Psoas muscle (tissue), 8 donors: ENCODE data around the gene PRR12. TPM values are rescaled to one million over a fixed set of nuclear protein-coding genes. Genes with fewer than 3 reads are reported as not detected.

Experiments
- ATAC-seq, 4 donors: fragments of 200-7000 bp; cut with Tn5 transposase; one replicate each; pipeline ENCODE4 v1.9.1; 2020; ENCODE audit warnings: moderate library complexity in 3 of 4, mild to moderate bottlenecking in 2 of 4
- DNase-seq, 2 donors: peaks; one replicate each; pipeline ENCODE4 v3.0.0-alpha.2; 2020
- H3K27ac ChIP-seq: fragments of 200-600 bp; one replicate; pipeline ENCODE4 v1.8.0; 2022
- H3K27me3 ChIP-seq, 3 donors: fragments of 200-600 bp in 1 of 3; one replicate each; pipeline versions ENCODE4 v1.6.1 to v1.8.0; 2013 to 2022; ENCODE audit warnings: low read length in 2 of 3, mild to moderate bottlenecking in 2 of 3, moderate library complexity in 1 of 3; ENCODE audit not compliant: insufficient read depth in 3 of 3
- H3K36me3 ChIP-seq, 2 donors: fragments of 200-600 bp in 1 of 2; one replicate each; pipeline versions ENCODE4 v1.6.1 to v1.8.0; 2013 to 2022; ENCODE audit warnings: low read depth in 1 of 2, mild to moderate bottlenecking in 1 of 2, moderate library complexity in 1 of 2; ENCODE audit not compliant: insufficient read depth in 1 of 2
- H3K4me1 ChIP-seq: fragments of 200-600 bp; one replicate; pipeline ENCODE4 v1.8.0; 2022
- H3K4me3 ChIP-seq: fragments of 200-600 bp; one replicate; pipeline ENCODE4 v1.8.0; 2022; ENCODE audit warnings: mild to moderate bottlenecking
- H3K9me3 ChIP-seq: fragments of 200-600 bp; one replicate; pipeline ENCODE4 v1.8.0; 2022
- WGBS, 3 donors: extraction: QIAGEN DNeasy Blood & Tissue Kit; methylation state at CpG; one replicate each; pipeline versions ENCODE4 v1.1.6 to v1.1.7; 2013; 5-methylcytosine and 5-hydroxymethylcytosine counted together
- intact Hi-C, 2 donors: fragments of 100-400 bp; cut with DNase I; formaldehyde crosslinking; loops; one replicate each; pipeline versions ENCODE4 v1.11.0 to v1.14.2; 2022
- polyA plus RNA-seq, 3 donors: library from polyadenylated mRNA; stranded (reverse); fragments of 200-250 nt; gene quantifications; one replicate each; pipeline ENCODE4 v1.2.3, GENCODE V29; 2013
- total RNA-seq, 4 donors: library from RNA; stranded (reverse); fragmentation: NEBNext Ultra II Directional in 2 of 4; extraction: Animal tissue kit (Norgen Biotek cat#: 25700) in 2 of 4; gene quantifications; one replicate each; pipeline versions ENCODE4 v1.2.1 to v1.2.4, GENCODE V29; 2021 to 2023
- TF ChIP-seq, protein P1 (sequence below): fragments of 200-600 bp; IDR thresholded peaks from one replicate; pipeline ENCODE4 v1.8.0; 2022; ENCODE audit warnings: antibody characterized with exemption
- donor health status: healthy with polysubstance abuse.
- donor health status: DM: no; HTN: no; CAD: no; lungs with moderate emphysema.
- donor health status: Bipolar disorder and iron deficiency.
- donor health status: healthy.
- donor health status: DM: yes; HTN: yes; CAD: no.
- donor health status: DM: no; HTN: no; CAD: no.
- donor health status: DM: no; HTN: no; CAD: no.
- donor health status: DM: yes; HTN: yes; CAD: no.

The PRR12 gene
- total and polyA plus RNA-seq, 7 donors, result 2.3 to 15.1 (median 7.1) TPM

GRCh38 chr19:49573425-49573824 lies 17.6 kb upstream of the PRR12 start:
- peaks cover 2 to 28% of the 10 kb centered on the region in 2 donors for H3K36me3 ChIP-seq
- intact Hi-C loops, result loop anchor here (5.0 to 10.0 kb wide), 2 partner anchors 101 to 104 kb away; partner anchors contain the start of gene PRMT1 (in 2 of the 2)
- 54 to 67% (median 54%) methylated on average over 3 of the region's 3 CpGs for WGBS, 3 donors
- H3K4me3 ChIP-seq, result peak overlapping the region; percentile 7
- no peaks in the 10 kb centered on the region for H3K9me3 ChIP-seq
- peak overlapping the region; percentile 86 for H3K27ac ChIP-seq
- DNase-seq, result no peak
- H3K4me1 ChIP-seq, result peaks cover 57% of the 10 kb centered on the region
- H3K27me3 ChIP-seq, result no peaks in the 10 kb centered on the region
- TF ChIP-seq, protein P1, sequence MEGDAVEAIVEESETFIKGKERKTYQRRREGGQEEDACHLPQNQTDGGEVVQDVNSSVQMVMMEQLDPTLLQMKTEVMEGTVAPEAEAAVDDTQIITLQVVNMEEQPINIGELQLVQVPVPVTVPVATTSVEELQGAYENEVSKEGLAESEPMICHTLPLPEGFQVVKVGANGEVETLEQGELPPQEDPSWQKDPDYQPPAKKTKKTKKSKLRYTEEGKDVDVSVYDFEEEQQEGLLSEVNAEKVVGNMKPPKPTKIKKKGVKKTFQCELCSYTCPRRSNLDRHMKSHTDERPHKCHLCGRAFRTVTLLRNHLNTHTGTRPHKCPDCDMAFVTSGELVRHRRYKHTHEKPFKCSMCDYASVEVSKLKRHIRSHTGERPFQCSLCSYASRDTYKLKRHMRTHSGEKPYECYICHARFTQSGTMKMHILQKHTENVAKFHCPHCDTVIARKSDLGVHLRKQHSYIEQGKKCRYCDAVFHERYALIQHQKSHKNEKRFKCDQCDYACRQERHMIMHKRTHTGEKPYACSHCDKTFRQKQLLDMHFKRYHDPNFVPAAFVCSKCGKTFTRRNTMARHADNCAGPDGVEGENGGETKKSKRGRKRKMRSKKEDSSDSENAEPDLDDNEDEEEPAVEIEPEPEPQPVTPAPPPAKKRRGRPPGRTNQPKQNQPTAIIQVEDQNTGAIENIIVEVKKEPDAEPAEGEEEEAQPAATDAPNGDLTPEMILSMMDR, result no peak
- ATAC-seq, result peak in 2 of 4 donors; percentile 1 to 3

- WGBS, 3 donors, result 38 to 69% (median 43%) methylated on average over 2 of the region's 2 CpGs
- TF ChIP-seq, protein P1, result no peak
- Histone ChIP-seq H3K9me3 (no peaks in the 10 kb centered on the region), H3K36me3 (peaks cover 2 to 28% of the 10 kb centered on the region in 2 donors), H3K4me3 (no peak overlapping the region), H3K4me1 (peaks cover 66% of the 10 kb centered on the region), H3K27me3 (no peaks in the 10 kb centered on the region), H3K27ac (peak overlapping the region; percentile 86)
- intact Hi-C loops, result loop anchor here (5.0 to 10.0 kb wide), 2 partner anchors 101 to 103 kb away; partner anchors contain the start of gene PRMT1 (in 2 of the 2)
- DNase-seq (no peak), ATAC-seq (no peak)
Observed at GRCh38 chr19:49574206-49574755, 16.7 kb upstream of the PRR12 start.

GRCh38 chr19:49579193-49579592 lies 11.8 kb upstream of the PRR12 start:
- H3K4me3 ChIP-seq, result peak overlapping the region; percentile 88
- no peaks in the 10 kb centered on the region for H3K9me3 ChIP-seq
- 41 to 50% (median 41%) methylated on average over 4 of the region's 4 CpGs for WGBS, 3 donors
- H3K36me3 ChIP-seq, result peaks cover 2 to 22% of the 10 kb centered on the region in 2 donors
- DNase-seq (no peak), ATAC-seq (peak in 3 of 4 donors; percentile 5 to 27 (median 20))
- intact Hi-C loops, result loop anchor here in 1 of 2 donors (10.0 kb wide), 1 partner anchor 96 kb away; the partner anchor contains the start of gene PRMT1
- TF ChIP-seq, protein P1, result no peak
- peak overlapping the region; percentile 80 for H3K27ac ChIP-seq
- H3K27me3 ChIP-seq, result no peaks in the 10 kb centered on the region
- peaks cover 34% of the 10 kb centered on the region for H3K4me1 ChIP-seq

GRCh38 chr19:49579947-49580263 lies 11.1 kb upstream of the PRR12 start:
- no peaks in the 10 kb centered on the region for H3K27me3 ChIP-seq
- no peaks in the 10 kb centered on the region for H3K9me3 ChIP-seq
- DNase-seq (no peak), ATAC-seq (peak; percentile 7 to 30 (median 20))
- H3K27ac ChIP-seq, result peak overlapping the region; percentile 80
- WGBS, 3 donors, result 1 to 2% (median 2%) methylated on average over 8 of the region's 8 CpGs
- peaks cover 30% of the 10 kb centered on the region for H3K4me1 ChIP-seq
- intact Hi-C loops, result loop anchor here in 1 of 2 donors (10.0 kb wide), 1 partner anchor 95 kb away; the partner anchor contains the start of gene PRMT1
- peak overlapping the region; percentile 88 for H3K4me3 ChIP-seq
- peaks cover 0 to 16% of the 10 kb centered on the region in 2 donors for H3K36me3 ChIP-seq
- TF ChIP-seq, protein P1, result no peak
